GM21367 (cell line): ENCODE data around the gene ATN1.
"Not testable (repeated sequence)": the region's sequence is repeated elsewhere in the genome, so short reads cannot be mapped to it uniquely, and the experiment has no call there.

Experiments used
- ATAC-seq: cut with Tn5 transposase; IDR thresholded peaks from one replicate; pipeline ENCODE4 v1.9.1; 2021; ENCODE audit not compliant: unreplicated experiment

Gene ATN1

DNA sequence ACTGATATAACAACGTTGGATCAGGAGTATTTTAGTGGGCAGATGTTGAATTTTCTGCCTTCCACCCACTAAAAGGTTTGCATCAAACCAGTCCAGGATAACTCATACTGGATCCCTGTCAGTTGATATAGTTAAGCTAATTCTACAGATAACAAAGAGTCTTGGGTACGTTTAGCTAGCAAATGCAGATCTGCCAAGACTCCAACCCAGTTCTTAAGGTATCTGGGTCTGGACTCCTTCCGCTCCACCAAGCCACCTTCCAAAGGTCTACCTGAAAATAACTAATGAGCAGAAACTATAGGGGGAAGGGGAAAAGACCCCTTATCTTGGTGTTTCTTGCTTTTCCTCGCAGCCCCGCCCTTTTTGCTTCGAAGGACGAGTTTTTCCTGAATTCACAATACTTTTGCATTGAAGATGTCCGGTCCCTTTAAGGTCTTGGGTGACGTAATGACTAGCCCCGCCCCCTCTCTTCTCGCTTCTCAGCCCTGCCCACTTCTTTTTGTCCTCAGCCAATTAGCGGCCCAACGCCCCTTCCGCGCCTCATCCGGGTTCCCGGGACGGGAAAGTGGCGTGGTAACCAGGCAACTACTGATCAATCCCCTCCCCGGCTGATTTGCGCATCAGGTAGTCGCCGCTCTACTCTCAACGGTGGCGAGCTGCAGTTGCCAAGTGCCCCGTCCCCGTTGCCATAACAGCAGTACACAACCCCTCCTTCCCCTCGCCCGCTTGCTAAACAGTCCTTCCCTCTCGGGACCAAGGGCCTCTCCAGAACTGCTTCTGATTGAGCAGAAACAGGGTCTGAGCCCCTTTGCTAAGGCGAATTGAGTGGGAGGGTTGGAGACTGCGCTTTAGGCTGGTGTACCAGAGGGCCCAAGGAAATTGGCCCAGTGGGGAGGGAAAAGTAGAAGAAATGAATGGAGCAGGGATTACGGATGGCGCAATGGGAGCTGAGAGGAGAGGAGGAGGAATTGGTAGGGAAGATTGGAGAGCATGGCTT lies 23.2 kb upstream of the ATN1 start, which contains the start of gene LRRC23:
TSS of gene LRRC23 (plus strand) at position 543 of the 997 bp plus-strand sequence. CDS start 812 bp downstream, outside the sequence.
- ATAC-seq, result peak; percentile 88

DNA sequence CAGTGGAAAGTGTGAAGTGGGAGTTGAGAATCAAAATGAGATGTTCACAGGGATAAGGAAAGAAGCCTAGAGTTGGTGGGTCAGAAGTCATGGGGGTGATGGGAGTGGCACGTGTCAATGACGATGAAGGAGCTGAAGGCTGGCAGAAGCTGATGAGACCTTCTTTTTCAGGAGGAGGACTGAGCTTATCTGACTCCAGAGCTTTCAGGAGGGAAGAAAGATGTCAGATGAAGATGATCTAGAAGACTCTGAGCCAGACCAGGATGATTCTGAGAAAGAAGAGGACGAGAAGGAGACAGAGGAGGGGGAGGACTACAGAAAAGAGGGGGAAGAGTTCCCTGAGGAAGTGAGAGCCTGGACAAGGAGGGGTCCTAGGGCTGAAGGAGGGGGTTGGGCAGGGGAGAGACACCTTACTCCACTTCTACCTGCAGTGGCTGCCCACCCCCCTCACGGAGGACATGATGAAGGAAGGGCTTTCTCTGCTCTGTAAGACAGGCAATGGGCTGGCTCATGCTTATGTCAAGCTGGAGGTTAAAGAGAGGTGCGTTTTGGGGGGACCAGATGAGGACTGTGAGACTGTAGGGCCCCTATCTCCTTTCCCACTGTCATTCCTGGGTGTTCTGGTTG lies 22.2 kb upstream of the ATN1 start:
- ATAC-seq, result no peak

DNA sequence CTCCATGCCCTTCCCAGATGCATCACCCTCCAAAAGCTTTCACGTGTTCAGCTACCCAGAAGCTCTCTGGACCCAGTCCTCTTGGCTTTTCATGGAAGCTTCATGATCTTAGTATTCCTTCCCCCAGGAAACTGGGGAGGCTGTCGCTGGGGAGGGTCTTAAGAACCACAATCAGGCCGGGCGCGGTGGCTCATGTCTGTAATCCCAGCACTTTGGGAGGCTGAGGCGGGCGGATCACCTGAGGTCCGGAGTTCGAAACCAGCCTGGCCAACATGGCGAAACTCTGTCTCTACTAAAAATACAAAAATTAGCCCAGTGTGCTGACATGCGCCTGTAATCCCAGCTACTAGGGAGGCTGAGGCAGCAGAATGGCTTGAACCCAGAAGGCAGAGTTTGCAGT lies 19.6 kb upstream of the ATN1 start:
- ATAC-seq, result not testable (repeated sequence)

DNA sequence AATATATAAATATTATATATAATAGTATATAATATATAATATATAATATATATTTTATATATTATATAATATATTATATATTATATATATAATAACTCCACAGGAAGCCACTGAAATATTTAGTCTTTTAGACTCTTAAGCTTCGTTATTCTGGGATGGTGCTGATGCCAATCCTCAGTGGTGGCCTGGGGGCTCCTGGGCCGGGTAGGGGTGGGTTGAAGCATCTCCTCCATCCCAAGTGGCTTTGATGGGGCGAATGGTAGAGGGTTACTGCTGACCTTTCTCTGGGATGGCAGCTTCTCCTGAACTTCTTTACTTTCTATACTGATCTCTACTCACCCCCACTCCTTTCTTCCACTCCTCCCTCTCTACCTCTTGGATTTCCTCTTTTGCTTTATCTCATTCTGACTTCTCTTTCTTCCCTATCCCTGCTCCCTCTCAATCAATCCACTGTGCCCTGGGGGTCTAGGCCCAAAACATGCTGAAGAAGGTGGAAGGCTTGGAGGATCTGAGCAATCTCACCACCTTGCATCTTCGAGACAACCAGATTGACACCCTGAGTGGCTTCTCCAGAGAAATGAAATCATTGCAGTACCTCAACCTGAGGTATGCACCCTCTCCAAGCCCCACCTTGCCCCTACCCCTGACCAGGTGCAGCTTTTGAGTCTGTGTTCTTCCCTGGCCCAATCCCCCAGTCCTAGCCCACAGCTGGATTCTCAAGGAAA lies 18.2 kb upstream of the ATN1 start:
- ATAC-seq, result no peak

DNA sequence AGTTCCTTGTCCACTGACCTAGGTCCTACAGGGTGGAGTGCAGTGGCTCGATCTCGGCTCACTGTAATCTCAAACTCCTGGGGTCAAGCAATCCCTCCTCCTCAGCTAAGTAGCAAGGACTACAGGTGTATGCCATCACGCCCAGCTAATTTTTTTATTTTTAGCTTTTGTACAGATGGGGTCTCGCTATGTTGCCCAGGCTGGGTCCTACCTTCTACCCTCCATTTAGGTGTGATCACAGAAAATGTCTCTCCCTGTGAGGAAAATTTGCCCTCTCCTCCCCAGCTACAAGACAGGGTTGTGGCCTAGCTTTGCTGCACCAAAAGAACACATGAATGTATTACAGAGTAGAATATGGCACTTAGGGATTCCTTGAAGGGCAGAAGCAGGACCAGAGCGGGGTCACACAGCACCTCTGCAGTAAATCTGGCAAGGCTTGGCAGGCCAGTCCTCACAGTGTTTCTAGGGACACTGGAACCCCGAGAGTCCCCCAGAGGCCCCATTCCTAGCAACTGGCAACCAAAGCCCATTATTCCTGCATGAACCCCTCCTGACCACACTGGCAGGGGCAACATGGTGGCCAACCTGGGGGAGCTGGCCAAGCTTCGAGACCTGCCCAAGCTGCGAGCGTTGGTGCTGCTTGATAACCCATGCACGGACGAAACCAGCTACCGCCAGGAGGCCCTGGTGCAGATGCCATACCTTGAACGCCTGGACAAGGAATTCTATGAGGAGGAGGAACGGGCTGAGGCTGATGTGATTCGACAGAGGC lies 15.4 kb upstream of the ATN1 start:
- no peak for ATAC-seq

DNA sequence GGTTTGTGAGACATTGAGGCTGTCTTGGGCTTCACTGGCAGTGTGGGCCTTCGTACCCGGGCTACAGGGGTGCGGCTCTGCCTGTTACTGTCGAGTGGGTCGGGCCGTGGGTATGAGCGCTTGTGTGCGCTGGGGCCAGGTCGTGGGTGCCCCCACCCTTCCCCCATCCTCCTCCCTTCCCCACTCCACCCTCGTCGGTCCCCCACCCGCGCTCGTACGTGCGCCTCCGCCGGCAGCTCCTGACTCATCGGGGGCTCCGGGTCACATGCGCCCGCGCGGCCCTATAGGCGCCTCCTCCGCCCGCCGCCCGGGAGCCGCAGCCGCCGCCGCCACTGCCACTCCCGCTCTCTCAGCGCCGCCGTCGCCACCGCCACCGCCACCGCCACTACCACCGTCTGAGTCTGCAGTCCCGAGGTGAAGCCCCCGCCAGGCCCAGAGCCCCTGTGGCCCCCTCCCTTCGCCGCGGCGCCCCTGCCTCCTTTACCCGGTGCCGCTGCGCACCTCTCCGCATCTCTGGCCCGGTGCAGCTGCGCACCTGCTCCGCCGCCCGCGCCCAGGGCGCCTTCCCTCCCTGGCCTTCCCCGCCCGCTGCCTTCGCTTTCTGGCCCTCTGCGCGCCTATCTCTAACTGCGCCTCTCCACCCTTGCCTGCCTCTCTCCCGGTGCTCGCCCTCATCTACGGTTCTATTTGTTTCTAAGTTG lies 13.4 kb upstream of the ATN1 start, which contains the start of gene ENO2:
TSS of gene ENO2 (plus strand) at position 335 of the 701 bp plus-strand sequence. CDS start 1,253 bp downstream, outside the sequence.
- no peak for ATAC-seq

DNA sequence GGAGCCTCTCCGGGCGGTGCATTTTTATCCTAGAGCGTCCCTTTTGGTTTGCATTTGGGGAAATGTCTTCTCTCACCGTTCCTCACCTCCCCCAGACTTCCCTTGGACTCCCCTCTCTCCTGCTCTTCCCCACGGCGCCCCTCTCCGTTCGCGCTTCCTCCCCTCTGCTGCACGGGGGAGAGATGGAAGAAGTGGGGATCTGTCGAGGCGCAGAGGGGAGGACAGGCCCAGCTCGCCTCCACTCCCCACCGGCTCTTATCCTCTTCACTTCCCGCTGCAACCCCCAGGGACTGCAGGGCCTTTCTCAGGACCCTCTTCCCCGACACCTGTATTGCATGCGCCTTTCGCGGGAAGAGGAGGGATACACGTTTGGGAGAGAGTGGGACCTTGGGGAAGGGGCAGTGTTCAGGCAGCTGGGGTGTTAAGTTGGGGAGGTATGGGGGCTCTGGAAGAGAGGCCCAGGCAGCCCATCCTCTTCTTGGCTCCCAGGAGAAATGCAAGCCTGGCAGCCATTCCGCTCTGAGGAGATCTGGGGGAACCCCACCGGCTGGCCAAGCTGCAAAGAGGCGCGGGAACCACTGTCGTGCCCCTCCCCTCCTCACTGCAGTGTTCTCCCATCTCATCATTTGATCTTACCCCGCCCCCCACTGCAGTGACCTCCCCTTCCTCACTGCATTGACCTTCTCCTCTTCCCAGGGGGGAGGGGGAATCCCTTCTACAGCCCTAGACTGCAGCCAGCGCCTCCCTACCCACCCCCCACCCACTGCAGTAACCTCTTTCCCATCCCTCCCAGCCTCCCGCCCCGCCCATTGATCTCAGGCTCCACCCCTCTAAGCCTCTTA lies 12.6 kb upstream of the ATN1 start:
- ATAC-seq, result no peak

DNA sequence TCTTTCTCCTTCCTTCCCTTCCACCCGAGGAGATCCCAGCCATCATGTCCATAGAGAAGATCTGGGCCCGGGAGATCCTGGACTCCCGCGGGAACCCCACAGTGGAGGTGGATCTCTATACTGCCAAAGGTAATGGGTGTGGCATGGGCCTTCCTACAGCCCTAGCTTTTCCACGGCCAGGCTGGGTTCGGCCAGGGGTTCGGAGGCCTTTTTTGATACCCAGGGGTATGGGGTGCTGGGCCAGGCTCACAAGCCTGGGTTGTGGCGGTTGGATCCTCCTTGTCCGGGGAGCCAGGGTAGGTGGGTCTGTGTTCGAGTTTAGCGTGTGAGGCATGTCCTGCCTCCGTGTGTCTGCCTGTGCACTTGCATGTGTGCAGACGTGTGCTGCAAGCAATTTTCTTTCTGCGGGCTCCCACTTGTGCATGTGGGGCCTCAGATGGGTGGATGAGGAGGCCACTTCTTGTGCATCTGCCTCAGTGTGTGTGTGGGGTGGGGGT lies 11.9 kb upstream of the ATN1 start:
- no peak for ATAC-seq

DNA sequence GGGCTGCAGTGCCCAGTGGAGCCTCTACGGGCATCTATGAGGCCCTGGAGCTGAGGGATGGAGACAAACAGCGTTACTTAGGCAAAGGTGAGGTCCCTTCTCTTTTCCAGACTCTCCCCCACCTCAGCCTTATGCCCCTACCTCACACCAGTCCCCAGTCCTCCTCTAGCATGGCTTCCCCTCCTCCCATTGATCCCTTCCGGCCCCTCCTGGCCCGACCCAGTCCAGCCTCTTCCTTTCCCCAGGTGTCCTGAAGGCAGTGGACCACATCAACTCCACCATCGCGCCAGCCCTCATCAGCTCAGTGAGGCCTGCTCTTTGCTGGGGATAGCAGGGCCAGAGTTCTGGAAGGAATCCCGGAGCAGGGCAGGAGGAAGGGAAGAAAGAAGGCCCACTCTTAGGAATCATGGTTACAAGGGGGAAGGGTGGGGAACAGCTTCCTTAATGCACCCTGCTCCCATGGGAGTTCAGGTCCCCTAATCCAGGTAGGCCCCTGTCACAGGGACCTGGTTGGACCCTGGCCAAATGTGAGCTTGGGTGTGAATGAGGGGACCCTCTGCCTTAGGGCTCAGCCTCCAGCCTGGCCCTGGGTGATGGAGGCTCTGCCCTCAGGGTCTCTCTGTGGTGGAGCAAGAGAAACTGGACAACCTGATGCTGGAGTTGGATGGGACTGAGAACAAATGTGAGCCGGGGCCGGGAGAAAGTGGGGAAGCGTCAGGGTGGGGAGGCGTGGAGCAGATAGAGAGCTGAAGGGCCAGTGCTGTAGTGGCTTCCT lies 11.1 kb upstream of the ATN1 start:
- no peak for ATAC-seq

DNA sequence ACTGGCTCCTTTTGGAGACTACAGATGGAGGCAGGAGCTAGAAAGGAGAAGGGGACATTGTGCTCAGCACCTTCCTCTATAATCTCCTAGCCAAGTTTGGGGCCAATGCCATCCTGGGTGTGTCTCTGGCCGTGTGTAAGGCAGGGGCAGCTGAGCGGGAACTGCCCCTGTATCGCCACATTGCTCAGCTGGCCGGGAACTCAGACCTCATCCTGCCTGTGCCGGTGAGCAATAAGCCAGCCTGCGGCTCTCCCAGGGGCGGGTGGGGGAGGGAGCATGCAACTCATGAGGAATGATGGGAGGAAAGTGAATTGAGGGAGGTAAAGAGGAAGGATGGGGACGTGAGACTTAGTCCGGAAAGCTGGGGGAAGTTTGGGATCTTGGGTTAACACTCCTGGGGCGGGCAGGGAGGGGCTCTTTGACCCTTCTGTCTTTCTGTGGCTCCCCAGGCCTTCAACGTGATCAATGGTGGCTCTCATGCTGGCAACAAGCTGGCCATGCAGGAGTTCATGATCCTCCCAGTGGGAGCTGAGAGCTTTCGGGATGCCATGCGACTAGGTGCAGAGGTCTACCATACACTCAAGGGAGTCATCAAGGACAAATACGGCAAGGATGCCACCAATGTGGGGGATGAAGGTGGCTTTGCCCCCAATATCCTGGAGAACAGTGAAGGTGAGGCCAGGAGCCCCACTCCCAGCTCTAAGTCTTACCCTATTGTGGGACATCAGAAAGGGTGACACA lies 10.1 kb upstream of the ATN1 start:
- ATAC-seq, result no peak

DNA sequence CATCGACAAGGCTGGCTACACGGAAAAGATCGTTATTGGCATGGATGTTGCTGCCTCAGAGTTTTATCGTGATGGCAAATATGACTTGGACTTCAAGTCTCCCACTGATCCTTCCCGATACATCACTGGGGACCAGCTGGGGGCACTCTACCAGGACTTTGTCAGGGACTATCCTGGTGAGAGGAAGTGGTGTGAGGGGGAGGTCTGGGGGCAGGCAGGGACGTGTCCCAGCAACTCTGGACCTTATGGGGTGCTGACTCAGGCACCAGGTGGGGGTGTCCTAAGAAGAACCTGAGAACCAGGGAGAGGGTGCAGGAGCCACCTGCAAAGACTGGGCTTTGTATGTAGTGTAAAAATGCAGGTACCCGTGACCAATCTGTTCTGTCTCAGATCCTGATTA lies 8.2 kb upstream of the ATN1 start:
- no peak for ATAC-seq

DNA sequence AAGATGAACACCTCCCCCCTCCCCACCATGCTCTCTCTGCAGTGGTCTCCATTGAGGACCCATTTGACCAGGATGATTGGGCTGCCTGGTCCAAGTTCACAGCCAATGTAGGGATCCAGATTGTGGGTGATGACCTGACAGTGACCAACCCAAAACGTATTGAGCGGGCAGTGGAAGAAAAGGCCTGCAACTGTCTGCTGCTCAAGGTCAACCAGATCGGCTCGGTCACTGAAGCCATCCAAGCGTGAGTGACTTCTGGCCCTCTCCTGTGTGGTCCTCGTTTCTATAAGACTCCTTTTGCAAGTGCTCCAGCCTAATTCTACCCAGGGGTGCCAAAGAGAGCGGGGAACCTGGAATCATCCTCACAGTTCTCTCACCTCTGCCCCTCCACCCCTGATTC lies 6.2 kb upstream of the ATN1 start:
- ATAC-seq, result no peak

DNA sequence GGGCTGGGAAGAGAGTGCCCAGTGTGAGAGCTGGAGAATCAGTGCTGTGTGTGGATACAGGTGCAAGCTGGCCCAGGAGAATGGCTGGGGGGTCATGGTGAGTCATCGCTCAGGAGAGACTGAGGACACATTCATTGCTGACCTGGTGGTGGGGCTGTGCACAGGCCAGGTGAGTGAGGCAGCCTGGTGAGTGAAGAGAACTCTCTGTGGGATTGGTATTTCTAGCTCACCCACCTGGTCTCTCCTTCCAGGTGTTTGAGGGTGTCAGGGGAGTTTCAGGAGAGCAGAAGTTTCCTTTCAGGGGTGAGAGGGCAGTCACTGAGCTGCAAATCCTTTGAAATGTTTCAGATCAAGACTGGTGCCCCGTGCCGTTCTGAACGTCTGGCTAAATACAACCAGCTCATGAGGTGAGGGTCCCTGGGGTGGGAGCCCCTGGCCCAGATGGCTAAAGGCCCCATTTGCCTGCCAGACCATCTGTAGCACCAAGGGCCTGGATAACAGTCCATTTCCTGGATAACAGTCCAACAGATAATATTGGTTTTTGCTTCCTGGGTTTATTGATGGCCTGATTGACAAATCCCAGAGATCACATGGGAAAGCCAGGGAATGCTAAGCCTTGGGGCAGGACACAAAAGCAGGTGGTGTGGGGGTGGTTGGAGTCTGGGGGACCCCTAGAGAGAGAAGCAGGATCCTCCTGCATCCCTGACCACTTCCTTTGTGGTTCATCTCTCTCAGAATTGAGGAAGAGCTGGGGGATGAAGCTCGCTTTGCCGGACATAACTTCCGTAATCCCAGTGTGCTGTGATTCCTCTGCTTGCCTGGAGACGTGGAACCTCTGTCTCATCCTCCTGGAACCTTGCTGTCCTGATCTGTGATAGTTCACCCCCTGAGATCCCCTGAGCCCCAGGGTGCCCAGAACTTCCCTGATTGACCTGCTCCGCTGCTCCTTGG lies 5.5 kb upstream of the ATN1 start:
- ATAC-seq, result no peak

DNA sequence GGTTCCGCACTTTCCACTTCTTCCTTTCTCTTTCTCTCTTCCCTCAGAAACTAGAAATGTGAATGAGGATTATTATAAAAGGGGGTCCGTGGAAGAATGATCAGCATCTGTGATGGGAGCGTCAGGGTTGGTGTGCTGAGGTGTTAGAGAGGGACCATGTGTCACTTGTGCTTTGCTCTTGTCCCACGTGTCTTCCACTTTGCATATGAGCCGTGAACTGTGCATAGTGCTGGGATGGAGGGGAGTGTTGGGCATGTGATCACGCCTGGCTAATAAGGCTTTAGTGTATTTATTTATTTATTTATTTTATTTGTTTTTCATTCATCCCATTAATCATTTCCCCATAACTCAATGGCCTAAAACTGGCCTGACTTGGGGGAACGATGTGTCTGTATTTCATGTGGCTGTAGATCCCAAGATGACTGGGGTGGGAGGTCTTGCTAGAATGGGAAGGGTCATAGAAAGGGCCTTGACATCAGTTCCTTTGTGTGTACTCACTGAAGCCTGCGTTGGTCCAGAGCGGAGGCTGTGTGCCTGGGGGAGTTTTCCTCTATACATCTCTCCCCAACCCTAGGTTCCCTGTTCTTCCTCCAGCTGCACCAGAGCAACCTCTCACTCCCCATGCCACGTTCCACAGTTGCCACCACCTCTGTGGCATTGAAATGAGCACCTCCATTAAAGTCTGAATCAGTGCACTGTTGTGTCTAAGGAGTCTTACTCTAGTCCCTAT lies 4.6 kb upstream of the ATN1 start:
- no peak for ATAC-seq

DNA sequence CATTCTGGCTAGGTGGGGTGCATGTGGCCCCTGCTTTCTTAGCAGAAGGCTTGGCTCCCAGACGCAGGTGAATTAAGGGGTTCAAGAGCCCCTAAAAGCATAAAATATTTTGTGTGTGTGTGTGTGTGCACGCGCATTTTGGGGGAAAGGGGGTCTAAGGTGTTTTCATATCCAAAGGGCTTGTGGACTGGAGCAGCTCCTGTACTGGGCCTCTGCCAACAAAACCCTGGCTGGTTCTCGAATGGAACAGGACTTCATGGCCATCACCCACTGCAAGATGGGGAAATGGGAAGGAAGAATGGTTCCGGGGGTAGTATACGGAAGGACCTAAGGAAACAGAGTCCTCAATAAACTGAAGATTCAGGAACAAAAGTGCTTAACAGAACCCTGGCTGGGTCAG lies 3.9 kb upstream of the ATN1 start:
- ATAC-seq, result no peak

DNA sequence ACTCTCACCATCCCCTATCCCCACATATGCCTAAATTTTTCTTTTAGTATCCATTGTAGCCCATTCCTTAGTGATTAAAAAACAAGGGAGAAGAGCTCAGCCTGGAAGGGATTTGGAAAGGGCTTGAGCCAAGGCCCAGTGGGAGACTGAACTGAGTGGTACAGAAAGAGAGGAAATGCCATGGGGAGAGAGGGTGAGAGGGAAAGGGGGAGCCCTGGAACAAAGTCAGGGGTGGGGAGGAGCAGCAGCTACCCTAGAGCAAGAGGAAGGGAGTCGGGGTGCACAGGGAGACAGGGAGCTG lies 2.6 kb upstream of the ATN1 start:
- no peak for ATAC-seq
